Osteocyte (in vitro differentiated cells): ENCODE data around the gene GPR142. TPM values are rescaled to one million over a fixed set of nuclear protein-coding genes. Genes with fewer than 3 reads are reported as not detected.

Experiments used
- DNase-seq: peaks from one replicate; pipeline ENCODE4 v3.0.0; 2021; ENCODE audit warnings: mixed read lengths; ENCODE audit not compliant: unreplicated experiment; ENCODE audit errors: extremely low spot score
- H3K27ac Mint-ChIP-seq: one replicate; pipeline ENCODE4 v1.8.0; 2021; ENCODE audit warnings: mild to moderate bottlenecking, mixed read lengths; ENCODE audit not compliant: unreplicated experiment
- H3K27me3 Mint-ChIP-seq: one replicate; pipeline ENCODE4 v1.8.0; 2021; ENCODE audit warnings: mixed read lengths; ENCODE audit not compliant: unreplicated experiment
- H3K36me3 Mint-ChIP-seq: one replicate; pipeline ENCODE4 v1.8.0; 2021; ENCODE audit warnings: mixed read lengths; ENCODE audit not compliant: unreplicated experiment
- H3K4me1 Mint-ChIP-seq: one replicate; pipeline ENCODE4 v1.8.0; 2021; ENCODE audit warnings: mixed read lengths; ENCODE audit not compliant: unreplicated experiment
- H3K4me3 Mint-ChIP-seq: one replicate; pipeline ENCODE4 v1.8.0; 2021; ENCODE audit warnings: mild to moderate bottlenecking, moderate library complexity, mixed read lengths; ENCODE audit not compliant: unreplicated experiment
- H3K9me3 Mint-ChIP-seq: one replicate; pipeline ENCODE4 v1.8.0; 2021; ENCODE audit warnings: mixed read lengths; ENCODE audit not compliant: unreplicated experiment
- CTCF ChIP-seq: fragments of 200-600 bp; sonication (generic); IDR thresholded peaks from 2 replicates; pipeline ENCODE4 v1.5.0; 2021; ENCODE audit warnings: antibody characterized with exemption, mild to moderate bottlenecking, moderate library complexity
- total RNA-seq: library from RNA; stranded (reverse); gene quantifications from 2 replicates; pipeline ENCODE4 v1.2.1, GENCODE V29; 2021

The GPR142 gene
- total RNA-seq, 1 donor from 2014 or later, result not detected

- Mint-ChIP-seq H3K27ac (no peak overlapping the region), H3K4me3 (no peak overlapping the region), H3K9me3 (no peaks in the 10 kb centered on the region), H3K27me3 (peaks cover 33% of the 10 kb centered on the region), H3K4me1 (no peaks in the 10 kb centered on the region), H3K36me3 (no peaks in the 10 kb centered on the region)
- no peak for TF ChIP-seq CTCF
- DNase-seq, result no peak
Measured at GRCh38 chr17:74351552-74352210, 15.6 kb upstream of the GPR142 start.

GRCh38 chr17:74353446-74354060 is 13.8 kb upstream of the GPR142 start:
- Mint-ChIP-seq H3K9me3 (no peaks in the 10 kb centered on the region), H3K27ac (no peak overlapping the region), H3K27me3 (peaks cover 33% of the 10 kb centered on the region)

GRCh38 chr17:74354123-74354522 is 13.2 kb upstream of the GPR142 start:
- H3K27me3 Mint-ChIP-seq, result peaks cover 37% of the 10 kb centered on the region

More at GRCh38 chr17:74353446-74354060, 13.8 kb upstream of the GPR142 start:
- no peak for TF ChIP-seq CTCF
- H3K4me3 Mint-ChIP-seq, result no peak overlapping the region
- DNase-seq, result no peak
- H3K36me3 Mint-ChIP-seq, result no peaks in the 10 kb centered on the region
- no peaks in the 10 kb centered on the region for H3K4me1 Mint-ChIP-seq

GRCh38 chr17:74354561-74354960 is 12.7 kb upstream of the GPR142 start:
- Mint-ChIP-seq H3K36me3 (no peaks in the 10 kb centered on the region), H3K4me1 (no peaks in the 10 kb centered on the region), H3K27me3 (peaks cover 37% of the 10 kb centered on the region), H3K27ac (no peak overlapping the region), H3K4me3 (no peak overlapping the region), H3K9me3 (no peaks in the 10 kb centered on the region)
- DNase-seq, result no peak
- TF ChIP-seq CTCF, result no peak

More at GRCh38 chr17:74354123-74354522, 13.2 kb upstream of the GPR142 start:
- TF ChIP-seq CTCF, result peak; percentile 49
- Mint-ChIP-seq H3K27ac (no peak overlapping the region), H3K36me3 (no peaks in the 10 kb centered on the region), H3K4me3 (no peak overlapping the region), H3K9me3 (no peaks in the 10 kb centered on the region), H3K4me1 (no peaks in the 10 kb centered on the region)
- DNase-seq, result no peak

GRCh38 chr17:74355065-74355464 is 12.2 kb upstream of the GPR142 start:
- H3K9me3 Mint-ChIP-seq, result no peaks in the 10 kb centered on the region
- H3K4me3 Mint-ChIP-seq, result no peak overlapping the region
- peaks cover 35% of the 10 kb centered on the region for H3K27me3 Mint-ChIP-seq
- no peaks in the 10 kb centered on the region for H3K36me3 Mint-ChIP-seq
- TF ChIP-seq CTCF, result no peak
- no peak for DNase-seq
- H3K27ac Mint-ChIP-seq, result no peak overlapping the region
- no peaks in the 10 kb centered on the region for H3K4me1 Mint-ChIP-seq
